Endothelial cell of umbilical vein (primary cell): ENCODE measurements around the gene TBC1D24. TPM values are rescaled to one million over a fixed set of nuclear protein-coding genes. Genes with fewer than 3 reads are reported as not detected.

Experiments
- BruUV-seq: library from RNA; stranded (reverse); fragments of 400-500 nt; replicated peaks from 2 replicates; lab custom pipeline; 2021; lab: Mats Ljungman, UMichigan
- CTCF ChIA-PET: fragments of 300-600, 350-600 bp; sonication (Branson Sonifier 250); formaldehyde crosslinking; loops from one replicate; lab custom pipeline; 2021; ENCODE audit warnings: antibody characterized with exemption, inconsistent platforms; lab: Charles Lee
- POLR2A ChIA-PET: fragments of 300-600, 350-600 bp; sonication (Branson Sonifier 250); formaldehyde crosslinking; loops from one replicate; lab custom pipeline; 2021; ENCODE audit warnings: antibody characterized with exemption, inconsistent platforms; lab: Charles Lee
- DNase-seq: peaks from one replicate; pipeline ENCODE4 v3.0.0-alpha.2; 2011; ENCODE audit warnings: low read depth, low spot score
- FAIRE-seq: peaks from 2 replicates; lab custom pipeline; 2011; peaks lifted over from hg19 to GRCh38; lab: Jason Lieb, UNC
- H2AFZ ChIP-seq: 2 replicates; pipeline ENCODE4 v1.6.0; 2012; ENCODE audit warnings: low read depth, low read length, control low read depth, inconsistent platforms
- H3K27ac ChIP-seq: 2 replicates; pipeline ENCODE4 v1.5.1; 2011; ENCODE audit warnings: low read depth, mild to moderate bottlenecking, control low read depth, low read length, moderate library complexity; ENCODE audit not compliant: insufficient read depth
- H3K27me3 ChIP-seq, 2 experiments: 2 replicates each; pipeline versions ENCODE4 v1.6.0 to v1.6.1; 2011; ENCODE audit warnings: low read length in 2 of 2, mixed read lengths in 1 of 2; ENCODE audit not compliant: control insufficient read depth in 2 of 2, insufficient read depth in 2 of 2
- H3K36me3 ChIP-seq, 2 experiments: 2 replicates in 1 of 2; 3 replicates in 1 of 2; pipeline ENCODE4 v1.5.1; 2011; ENCODE audit warnings: low read length in 2 of 2, mild to moderate bottlenecking in 1 of 2, moderate library complexity in 1 of 2; ENCODE audit not compliant: control insufficient read depth in 2 of 2, insufficient read depth in 2 of 2; ENCODE audit errors: extremely low read depth in 1 of 2
- H3K4me1 ChIP-seq: 3 replicates; pipeline ENCODE4 v1.5.1; 2011; ENCODE audit warnings: mild to moderate bottlenecking, low read length; ENCODE audit not compliant: control insufficient read depth, insufficient read depth; ENCODE audit errors: extremely low read depth
- H3K4me2 ChIP-seq: 2 replicates; pipeline ENCODE4 v1.6.1; 2011; ENCODE audit warnings: low read length, control low read depth, mixed read lengths; ENCODE audit not compliant: insufficient read depth
- H3K4me3 ChIP-seq, 3 experiments: fragments of 200-600 bp in 1 of 3; sonication (generic), shearing (Covaris generic) in 1 of 3; replicated peaks in 1 of 3; 2 replicates each; pipeline ENCODE4 v1.5.1; 2011 to 2016; ENCODE audit warnings: control low read depth in 3 of 3, low read length in 3 of 3, mild to moderate bottlenecking in 2 of 3, inconsistent platforms in 1 of 3, low read depth in 1 of 3, moderate library complexity in 1 of 3; ENCODE audit not compliant: insufficient read depth in 1 of 3
- H3K79me2 ChIP-seq: 2 replicates; pipeline ENCODE4 v1.6.0; 2012; ENCODE audit warnings: low read length, inconsistent platforms; ENCODE audit not compliant: control insufficient read depth, insufficient read depth
- H3K9ac ChIP-seq: replicated peaks from 2 replicates; pipeline ENCODE3; 2011; ENCODE audit warnings: low read length, control low read depth; ENCODE audit not compliant: insufficient read depth; ENCODE audit errors: extremely low read depth
- H3K9me1 ChIP-seq: replicated peaks from 3 replicates; pipeline ENCODE4 v1.6.0; 2011; ENCODE audit warnings: mild to moderate bottlenecking, low read length; ENCODE audit not compliant: control insufficient read depth, insufficient read depth; ENCODE audit errors: extremely low read depth
- H3K9me3 ChIP-seq: replicated peaks from 2 replicates; pipeline ENCODE4 v1.5.1; 2012; ENCODE audit warnings: low read length, inconsistent platforms; ENCODE audit not compliant: control insufficient read depth, insufficient read depth
- H4K20me1 ChIP-seq: replicated peaks from 2 replicates; pipeline ENCODE3; 2011; ENCODE audit warnings: mild to moderate bottlenecking, low read length; ENCODE audit not compliant: control insufficient read depth, insufficient read depth; ENCODE audit errors: extremely low read depth
- EZH2 ChIP-seq: IDR thresholded peaks from 2 replicates; pipeline ENCODE4 v1.6.1; 2012; ENCODE audit warnings: borderline replicate concordance, low read depth, mild to moderate bottlenecking, moderate library complexity, low read length, inconsistent platforms; ENCODE audit not compliant: severe bottlenecking
- GATA2 ChIP-seq: IDR thresholded peaks from 2 replicates; pipeline ENCODE4 v1.7.0; 2011; ENCODE audit warnings: low read depth, mild to moderate bottlenecking, moderate library complexity, mixed read lengths, low read length; ENCODE audit not compliant: insufficient read length, insufficient read depth
- JUN ChIP-seq: IDR thresholded peaks from 2 replicates; pipeline ENCODE4 v1.6.1; 2011; ENCODE audit warnings: borderline replicate concordance, low read depth; ENCODE audit not compliant: insufficient read length, insufficient read depth
- MYC ChIP-seq: IDR thresholded peaks from one replicate; pipeline ENCODE4 v1.6.1; 2011; ENCODE audit warnings: mild to moderate bottlenecking, low read depth, low read length
- POLR2A ChIP-seq: IDR thresholded peaks from 2 replicates; pipeline ENCODE4 v1.6.1; 2012; ENCODE audit warnings: low read depth, mild to moderate bottlenecking, control low read depth, low read length
- POLR2AphosphoS5 ChIP-seq: IDR thresholded peaks from 2 replicates; pipeline ENCODE4 v1.6.1; 2012; ENCODE audit warnings: low read depth, mild to moderate bottlenecking, control low read depth, low read length, moderate library complexity; ENCODE audit not compliant: insufficient read depth
- dilution Hi-C: fragments of 300-500 bp; cut with MboI; formaldehyde crosslinking; loops from one replicate; pipeline ENCODE4 v1.15.0; 2019; ENCODE audit warnings: low sequenced_read_pairs; ENCODE audit not compliant: extremely low pct_ligation_motif_present
- intact Hi-C: fragments of 100-400 bp; cut with micrococcal nuclease; formaldehyde crosslinking; loops from one replicate; pipeline ENCODE4 v1.10.0; 2022
- polyA plus RNA-seq, 4 experiments: library from polyadenylated mRNA; depleted of rRNA in 3 of 4; stranded (reverse) in 3 of 4; unstranded in 1 of 4; fragments of >200 nt; gene quantifications; 2 replicates each; pipeline versions ENCODE4 v1.2.1 to v1.2.3, GENCODE V29; 2011 to 2012; ENCODE audit warnings: missing spikeins in 1 of 4
- total RNA-seq: library from RNA; stranded (reverse); gene quantifications from 2 replicates; pipeline ENCODE4 v1.2.3, GENCODE V29; 2021
- TF ChIP-seq, protein P1 (sequence below): IDR thresholded peaks from 2 replicates; pipeline ENCODE4 v1.6.1; 2011; ENCODE audit not compliant: insufficient read depth, insufficient read length

The TBC1D24 gene
- total and polyA plus RNA-seq, 2 donors (not counting 3 experiments of a cell fraction or from before 2014, with no cell fraction given) = 8.1 to 22.8 TPM

DNA sequence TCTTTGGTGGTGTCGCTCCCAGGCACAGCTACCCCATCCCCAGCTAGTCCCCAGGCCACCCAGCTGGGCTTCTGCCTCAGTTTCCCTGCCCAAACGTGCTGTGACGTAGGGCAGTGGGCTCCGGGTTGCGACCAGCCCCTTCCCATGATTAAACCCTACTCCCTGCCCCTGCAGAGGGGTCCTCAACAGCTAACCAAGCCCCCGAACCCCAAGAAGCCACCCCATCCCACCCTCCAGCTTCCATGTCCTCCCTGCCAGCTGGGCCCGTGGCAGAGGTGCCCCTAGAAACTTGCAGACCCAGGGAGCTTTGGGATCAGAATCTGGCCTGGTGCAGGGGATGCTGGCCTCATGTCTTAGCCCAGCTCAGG, 4.7 kb upstream of the TBC1D24 start:
- no peak overlapping the region for H3K4me3 ChIP-seq
- H4K20me1 ChIP-seq = no peaks in the 10 kb centered on the region
- dilution Hi-C loops = no loop called here
- no peaks in the 10 kb centered on the region for H3K9me1 ChIP-seq
- intact Hi-C loops = no loop called here
- H3K9me3 ChIP-seq = no peaks in the 10 kb centered on the region
- no peak overlapping the region for H3K4me2 ChIP-seq
- POLR2A ChIA-PET = no interaction called here
- peaks cover 18 to 22% of the 10 kb centered on the region in 2 experiments for H3K27me3 ChIP-seq
- H2AFZ ChIP-seq = no peak overlapping the region
- no peaks in the 10 kb centered on the region for H3K36me3 ChIP-seq
- H3K4me1 ChIP-seq = peaks cover 9% of the 10 kb centered on the region
- CTCF ChIA-PET = interaction anchor here (1.3 to 1.9 kb wide), 2 partner anchors 13 to 31 kb away, joined by 5 to 6 read pairs; no protein-coding TSS in a partner anchor
- no peak overlapping the region for H3K9ac ChIP-seq
- FAIRE-seq (no peak), DNase-seq (no peak)
- no peaks in the 10 kb centered on the region for H3K79me2 ChIP-seq
- TF ChIP-seq POLR2AphosphoS5 (no peak), JUN (no peak), GATA2 (no peak), EZH2 (no peak), POLR2A (no peak), MYC (no peak)
- TF ChIP-seq, protein P1, sequence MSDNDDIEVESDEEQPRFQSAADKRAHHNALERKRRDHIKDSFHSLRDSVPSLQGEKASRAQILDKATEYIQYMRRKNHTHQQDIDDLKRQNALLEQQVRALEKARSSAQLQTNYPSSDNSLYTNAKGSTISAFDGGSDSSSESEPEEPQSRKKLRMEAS = no peak
- BruUV-seq = no TSS peak
- no peak overlapping the region for H3K27ac ChIP-seq

DNA sequence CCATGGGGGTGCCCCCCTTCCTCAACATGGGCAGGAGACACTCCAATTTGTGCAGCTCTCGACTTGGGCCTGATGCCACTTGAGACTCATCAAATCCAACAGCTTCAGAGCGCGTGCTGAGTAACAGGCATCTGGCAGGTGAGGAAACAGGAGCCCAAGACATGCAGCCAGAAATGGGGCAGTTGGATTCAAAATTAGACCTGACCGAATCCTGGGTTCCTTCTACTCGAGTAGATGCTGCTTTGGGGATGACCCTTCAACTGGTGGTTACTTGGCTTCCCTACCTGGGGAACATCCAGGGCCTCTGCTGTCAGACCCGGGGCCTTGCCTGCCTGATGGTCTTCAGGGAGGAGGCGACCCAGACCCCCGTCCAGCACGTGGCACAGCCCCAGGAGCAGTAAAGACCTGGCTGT, 4.3 kb upstream of the TBC1D24 start:
- H3K4me3 ChIP-seq = no peak overlapping the region
- no peak overlapping the region for H2AFZ ChIP-seq
- POLR2A ChIA-PET = no interaction called here
- H3K4me2 ChIP-seq = no peak overlapping the region
- H3K27ac ChIP-seq = no peak overlapping the region
- no peaks in the 10 kb centered on the region for H4K20me1 ChIP-seq
- CTCF ChIA-PET = interaction anchor here (1.3 to 1.9 kb wide), 2 partner anchors 13 to 31 kb away, joined by 5 to 6 read pairs; no protein-coding TSS in a partner anchor
- peaks cover 10% of the 10 kb centered on the region for H3K4me1 ChIP-seq
- H3K27me3 ChIP-seq = peaks cover 18 to 22% of the 10 kb centered on the region in 2 experiments
- no peaks in the 10 kb centered on the region for H3K9me3 ChIP-seq
- TF ChIP-seq EZH2 (peak; percentile 53), POLR2AphosphoS5 (no peak)
- TF ChIP-seq, protein P1 = no peak
- BruUV-seq = no TSS peak
- intact Hi-C loops = no loop called here
- no peaks in the 10 kb centered on the region for H3K36me3 ChIP-seq
- no peak overlapping the region for H3K9ac ChIP-seq
- DNase-seq (no peak), FAIRE-seq (no peak)
- dilution Hi-C loops = no loop called here
- no peaks in the 10 kb centered on the region for H3K9me1 ChIP-seq
- peaks cover under 1% of the 10 kb centered on the region for H3K79me2 ChIP-seq
